A673 (cell line): ENCODE measurements around the gene NAMPT. TPM values are rescaled to one million over a fixed set of nuclear protein-coding genes. Genes with fewer than 3 reads are reported as not detected.

ENCODE experiments used
- BruUV-seq: library from RNA; stranded (reverse); fragments of 400-500 nt; replicated peaks from 2 replicates; lab custom pipeline; 2021; lab: Mats Ljungman, UMichigan
- CTCF ChIA-PET: fragments of 300-600 bp; sonication (Branson Sonifier 250); formaldehyde crosslinking; loops from one replicate; lab custom pipeline; 2022; ENCODE audit warnings: antibody characterized with exemption; lab: Charles Lee
- POLR2A ChIA-PET: fragments of 300-600 bp; sonication (Branson Sonifier 250); formaldehyde crosslinking; loops from one replicate; lab custom pipeline; 2022; ENCODE audit warnings: antibody characterized with exemption; ENCODE audit not compliant: low non-redundant PET; lab: Charles Lee
- DNase-seq: peaks from one replicate; pipeline ENCODE4 v3.0.0-alpha.2; 2015; ENCODE audit warnings: low spot score
- H3K27ac ChIP-seq: fragments of 200-600 bp; sonication (generic); 2 replicates; pipeline ENCODE4 v1.5.1; 2016; ENCODE audit warnings: mixed run types, low read depth, mild to moderate bottlenecking, mixed read lengths, antibody characterized with exemption, low read length; ENCODE audit not compliant: poor library complexity, severe bottlenecking
- H3K27me3 ChIP-seq: fragments of 200-600 bp; sonication (generic); replicated peaks from 2 replicates; pipeline ENCODE4 v1.6.1; 2017; ENCODE audit warnings: mixed run types, low read depth, mild to moderate bottlenecking, mixed read lengths, antibody characterized with exemption, low read length; ENCODE audit not compliant: insufficient read depth, poor library complexity
- H3K36me3 ChIP-seq: fragments of 200-600 bp; sonication (generic); 2 replicates; pipeline ENCODE4 v1.6.1; 2016; ENCODE audit warnings: mixed run types, mild to moderate bottlenecking, mixed read lengths, antibody characterized with exemption, low read length; ENCODE audit not compliant: insufficient read depth, poor library complexity, severe bottlenecking
- H3K4me1 ChIP-seq: fragments of 200-600 bp; sonication (generic); 2 replicates; pipeline ENCODE4 v1.6.1; 2017; ENCODE audit warnings: mixed run types, mild to moderate bottlenecking, mixed read lengths, antibody characterized with exemption, low read length; ENCODE audit not compliant: insufficient read depth, poor library complexity, severe bottlenecking
- H3K4me3 ChIP-seq: fragments of 200-600 bp; sonication (generic); 2 replicates; pipeline ENCODE4 v1.5.1; 2016; ENCODE audit warnings: low read depth, mixed run types, mild to moderate bottlenecking, mixed read lengths, low read length; ENCODE audit not compliant: poor library complexity, severe bottlenecking
- H3K9me3 ChIP-seq: fragments of 200-600 bp; sonication (generic); 2 replicates; pipeline ENCODE4 v1.6.1; 2016; ENCODE audit warnings: mixed run types, low read depth, mild to moderate bottlenecking, mixed read lengths, antibody characterized with exemption, low read length; ENCODE audit not compliant: poor library complexity, severe bottlenecking
- EZH2 ChIP-seq: fragments of 200-600 bp; sonication (generic); IDR thresholded peaks from 2 replicates; pipeline ENCODE4 v1.6.1; 2017; ENCODE audit warnings: borderline replicate concordance, low read depth, mild to moderate bottlenecking, mixed read lengths, antibody characterized with exemption, low read length; ENCODE audit not compliant: poor library complexity, severe bottlenecking
- intact Hi-C: fragments of 100-400 bp; cut with micrococcal nuclease; formaldehyde crosslinking; loops from one replicate; pipeline ENCODE4 v1.10.0; 2022; ENCODE audit not compliant: unreplicated experiment
- total RNA-seq: library from RNA; stranded (reverse); gene quantifications from 2 replicates; pipeline ENCODE4 v1.2.3, GENCODE V29; 2021
- TF ChIP-seq, protein P1 (sequence below): fragments of 300-800, 200-600 bp; sonication (generic); conservative IDR thresholded peaks from 2 replicates; pipeline ENCODE4 v1.5.1; 2017; ENCODE audit warnings: low read depth, mild to moderate bottlenecking, antibody characterized with exemption, low read length, moderate library complexity, mixed read lengths

The NAMPT gene
- total RNA-seq, 1 experiment from 2014 or later: 68.0 TPM

DNA sequence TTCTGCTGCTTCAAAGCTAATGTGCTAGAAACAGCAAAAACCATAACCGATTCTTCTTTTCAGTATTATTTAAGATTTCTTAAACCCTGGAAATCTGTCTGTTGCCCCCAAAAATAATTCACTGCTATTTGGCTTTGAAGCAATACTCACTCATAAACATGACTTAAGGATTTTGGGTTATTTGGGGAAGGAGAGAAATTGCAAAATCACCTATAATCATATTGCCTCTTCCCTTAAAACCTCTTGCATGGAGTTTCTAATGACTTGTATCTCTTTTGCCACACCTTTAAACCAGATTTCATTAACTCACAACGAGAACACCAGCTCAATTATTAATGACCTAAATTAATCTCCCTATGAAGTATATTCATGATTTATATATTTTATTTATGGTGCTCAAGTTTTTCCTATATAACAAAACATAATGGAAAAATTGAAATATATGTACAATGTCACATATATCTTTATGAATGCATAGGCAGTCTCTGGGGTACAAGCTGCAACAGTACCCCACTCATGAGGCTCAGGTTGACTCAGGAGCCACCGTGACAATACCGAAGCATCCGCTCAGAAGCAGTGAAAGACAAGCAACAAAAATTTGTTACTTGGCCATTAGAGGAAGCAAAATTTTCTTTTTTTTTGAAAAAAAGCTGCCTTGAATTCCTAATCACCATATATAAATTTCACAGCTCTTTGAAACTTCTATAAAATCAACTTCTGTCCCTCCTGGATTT lies 3.0 kb downstream of the NAMPT start:
- POLR2A ChIA-PET: no interaction called here
- CTCF ChIA-PET: no interaction called here
- no peak for DNase-seq
- no peak overlapping the region for H3K4me3 ChIP-seq
- intact Hi-C loops: loop anchor here (5.0 kb wide), 1 partner anchor 181 kb away; no protein-coding TSS in a partner anchor
- no peaks in the 10 kb centered on the region for H3K9me3 ChIP-seq
- no peak overlapping the region for H3K27ac ChIP-seq
- peaks cover 5% of the 10 kb centered on the region for H3K4me1 ChIP-seq
- BruUV-seq: no TSS peak
- TF ChIP-seq EZH2: no peak
- TF ChIP-seq, protein P1, sequence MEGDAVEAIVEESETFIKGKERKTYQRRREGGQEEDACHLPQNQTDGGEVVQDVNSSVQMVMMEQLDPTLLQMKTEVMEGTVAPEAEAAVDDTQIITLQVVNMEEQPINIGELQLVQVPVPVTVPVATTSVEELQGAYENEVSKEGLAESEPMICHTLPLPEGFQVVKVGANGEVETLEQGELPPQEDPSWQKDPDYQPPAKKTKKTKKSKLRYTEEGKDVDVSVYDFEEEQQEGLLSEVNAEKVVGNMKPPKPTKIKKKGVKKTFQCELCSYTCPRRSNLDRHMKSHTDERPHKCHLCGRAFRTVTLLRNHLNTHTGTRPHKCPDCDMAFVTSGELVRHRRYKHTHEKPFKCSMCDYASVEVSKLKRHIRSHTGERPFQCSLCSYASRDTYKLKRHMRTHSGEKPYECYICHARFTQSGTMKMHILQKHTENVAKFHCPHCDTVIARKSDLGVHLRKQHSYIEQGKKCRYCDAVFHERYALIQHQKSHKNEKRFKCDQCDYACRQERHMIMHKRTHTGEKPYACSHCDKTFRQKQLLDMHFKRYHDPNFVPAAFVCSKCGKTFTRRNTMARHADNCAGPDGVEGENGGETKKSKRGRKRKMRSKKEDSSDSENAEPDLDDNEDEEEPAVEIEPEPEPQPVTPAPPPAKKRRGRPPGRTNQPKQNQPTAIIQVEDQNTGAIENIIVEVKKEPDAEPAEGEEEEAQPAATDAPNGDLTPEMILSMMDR: no peak
- H3K27me3 ChIP-seq: no peaks in the 10 kb centered on the region
- peaks cover 3% of the 10 kb centered on the region for H3K36me3 ChIP-seq

DNA sequence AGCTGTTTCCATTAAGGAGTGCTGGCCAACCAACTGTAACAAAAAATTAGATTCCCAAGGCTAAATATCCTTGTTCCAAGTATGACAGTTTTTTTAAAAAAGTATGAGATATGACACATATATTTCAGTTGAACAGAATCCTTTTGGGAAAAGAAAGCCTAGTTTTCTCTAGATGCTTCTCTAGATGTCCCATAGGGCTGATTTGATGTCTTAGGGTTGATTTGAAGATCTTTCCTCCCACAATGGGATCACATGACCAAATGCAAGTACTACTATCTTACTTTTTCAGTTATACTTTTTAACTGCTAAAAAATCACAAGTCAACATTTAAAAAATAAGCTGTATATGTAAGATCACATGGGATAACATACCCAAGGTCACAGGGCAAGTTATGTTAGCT lies 3.7 kb downstream of the NAMPT start:
- intact Hi-C loops: loop anchor here (5.0 kb wide), 1 partner anchor 181 kb away; no protein-coding TSS in a partner anchor
- Histone ChIP-seq H3K36me3 (peaks cover 9% of the 10 kb centered on the region), H3K9me3 (no peaks in the 10 kb centered on the region), H3K27me3 (no peaks in the 10 kb centered on the region), H3K4me3 (no peak overlapping the region), H3K27ac (no peak overlapping the region), H3K4me1 (peaks cover 5% of the 10 kb centered on the region)
- DNase-seq: no peak
- TF ChIP-seq, protein P1: no peak
- TF ChIP-seq EZH2: no peak
- POLR2A ChIA-PET: no interaction called here
- no TSS peak for BruUV-seq
- CTCF ChIA-PET: no interaction called here

DNA sequence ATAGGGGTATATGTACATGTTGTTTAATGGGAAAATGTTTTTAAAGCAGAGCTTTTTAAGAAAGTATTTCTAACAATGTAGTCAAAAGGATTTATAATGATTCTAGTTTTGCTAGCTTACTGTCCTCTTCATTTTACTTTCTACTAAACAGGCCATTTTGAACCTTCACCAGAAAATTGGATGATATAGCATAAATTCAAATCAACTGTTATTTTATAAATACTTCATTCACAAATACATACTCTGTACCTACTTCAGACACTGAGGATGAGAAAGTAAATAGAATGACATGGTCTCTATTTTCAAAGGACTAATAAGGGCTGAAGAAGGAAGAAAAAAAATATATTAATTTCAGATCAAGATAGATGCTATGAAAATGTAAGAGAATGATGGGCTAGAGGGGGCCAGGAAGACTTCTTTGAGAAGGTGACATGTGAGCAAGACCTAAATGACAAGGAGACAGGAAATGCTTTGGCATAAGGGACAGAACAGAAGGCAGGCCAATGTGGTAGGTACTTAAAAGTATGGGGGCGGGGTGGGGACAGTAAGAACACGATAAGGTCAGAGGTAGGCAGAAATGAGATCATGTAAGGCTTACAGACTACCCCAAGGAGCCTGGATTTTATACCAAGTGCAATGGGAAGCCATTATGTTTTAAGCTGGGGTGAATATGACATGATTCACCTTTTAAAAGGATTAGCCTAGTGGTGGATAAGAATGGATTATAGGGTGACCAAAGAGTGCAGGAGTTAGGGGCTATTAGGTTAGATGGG lies 5.2 kb downstream of the NAMPT start:
- Histone ChIP-seq H3K4me1 (no peaks in the 10 kb centered on the region), H3K27ac (no peak overlapping the region), H3K9me3 (no peaks in the 10 kb centered on the region), H3K27me3 (no peaks in the 10 kb centered on the region), H3K36me3 (peaks cover 16% of the 10 kb centered on the region), H3K4me3 (no peak overlapping the region)
- CTCF ChIA-PET: no interaction called here
- TF ChIP-seq EZH2: no peak
- TF ChIP-seq, protein P1: no peak
- POLR2A ChIA-PET: interaction anchor here (0.6 kb wide), 1 partner anchor 859 kb away, joined by 3 read pairs; no protein-coding TSS in a partner anchor
- intact Hi-C loops: loop anchor here (5.0 kb wide), 1 partner anchor 183 kb away; no protein-coding TSS in a partner anchor
- no TSS peak for BruUV-seq
- DNase-seq: no peak
